ENCODE results near the gene TXN. TPM values are rescaled to one million over a fixed set of nuclear protein-coding genes. Genes with fewer than 3 reads are reported as not detected.

Gene TXN
- total RNA-seq = 104 and 341 TPM in 2 replicates

GRCh38 chr9:110256380-110257096 lies at the start of gene TXN:
TSS of gene TXN (minus strand) at chr9:110256507. CDS start at chr9:110256435, 72 bp downstream.
- peak; percentile 75 for DNase-seq (ENCODE audit: low read depth)

DNA sequence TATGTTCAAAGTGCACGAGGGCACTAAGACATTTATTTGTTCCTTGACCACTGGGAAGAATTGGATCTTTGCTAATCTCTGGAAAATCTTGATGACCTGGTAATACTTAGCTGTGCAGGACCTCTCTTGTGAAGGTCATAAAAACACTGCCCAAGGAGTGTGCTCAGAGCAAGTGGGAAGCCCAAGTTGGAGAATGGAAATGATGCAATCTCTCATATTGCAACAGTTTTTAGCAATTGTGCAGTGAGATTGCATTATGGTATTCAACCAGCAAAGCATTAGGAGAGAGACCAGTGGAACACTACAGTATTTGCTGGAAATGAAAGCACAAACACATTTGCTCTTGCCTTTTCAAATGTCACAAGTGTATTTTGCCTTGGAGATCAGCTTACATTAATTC lies 46.8 kb upstream of the TXN start:
- DNase-seq (ENCODE audit: low read depth) = peak; percentile 58

DNA sequence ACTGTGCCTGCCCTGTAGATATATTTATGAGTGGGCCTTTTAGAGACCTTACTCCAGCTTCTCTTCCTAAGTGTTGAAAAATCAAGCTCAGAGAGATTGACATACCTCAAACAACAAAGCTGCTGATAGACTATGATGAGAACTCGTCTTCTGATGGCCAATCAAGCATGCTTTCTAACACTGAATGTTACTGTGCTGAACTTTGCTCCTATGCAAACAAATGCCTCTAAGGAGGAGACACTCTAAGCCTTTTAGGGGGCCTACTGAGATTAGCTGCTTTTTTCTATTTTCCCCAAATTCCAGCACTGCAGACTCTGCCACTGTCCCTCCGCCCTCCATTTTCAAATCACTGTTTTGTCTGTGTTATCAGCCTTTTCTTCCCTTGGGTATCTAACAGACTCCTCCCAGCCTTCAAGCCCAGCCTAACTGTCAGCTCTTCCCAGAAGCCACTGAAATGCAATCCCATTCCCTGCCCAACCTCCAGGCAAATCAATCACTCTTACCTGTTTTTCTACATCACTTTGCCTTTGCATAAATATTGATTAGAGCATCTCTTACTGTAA lies 41.8 kb upstream of the TXN start:
- DNase-seq (ENCODE audit: low read depth) = no peak

DNA sequence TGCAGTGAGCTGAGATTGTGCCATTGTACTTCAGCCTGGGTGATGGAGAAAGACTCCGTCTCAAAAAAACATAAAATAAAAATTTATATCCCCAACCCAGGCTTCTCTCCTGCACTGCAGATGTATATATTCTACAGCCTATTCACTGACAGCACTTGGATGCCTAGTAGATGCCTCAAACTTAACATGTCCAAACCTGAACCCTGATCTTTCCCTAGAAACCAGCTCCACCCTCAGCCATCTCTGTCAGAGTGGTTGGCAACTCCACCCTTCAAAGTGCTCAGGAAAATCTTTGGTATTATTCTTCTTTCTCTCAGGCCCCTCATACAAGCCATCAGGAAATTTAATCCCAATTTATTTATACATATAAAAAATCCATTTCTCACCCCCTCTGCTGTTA lies 36.9 kb upstream of the TXN start:
- no peak for DNase-seq (ENCODE audit: low read depth)

GRCh38 chr9:110291921-110292557 lies 35.7 kb upstream of the TXN start:
- no peak for DNase-seq (ENCODE audit: low read depth)

GRCh38 chr9:110290001-110290400 lies 33.7 kb upstream of the TXN start:
- no peak for DNase-seq (ENCODE audit: low read depth)

- no peak for DNase-seq (ENCODE audit: low read depth)
Observed at GRCh38 chr9:110288503-110288902, 32.2 kb upstream of the TXN start.

DNA sequence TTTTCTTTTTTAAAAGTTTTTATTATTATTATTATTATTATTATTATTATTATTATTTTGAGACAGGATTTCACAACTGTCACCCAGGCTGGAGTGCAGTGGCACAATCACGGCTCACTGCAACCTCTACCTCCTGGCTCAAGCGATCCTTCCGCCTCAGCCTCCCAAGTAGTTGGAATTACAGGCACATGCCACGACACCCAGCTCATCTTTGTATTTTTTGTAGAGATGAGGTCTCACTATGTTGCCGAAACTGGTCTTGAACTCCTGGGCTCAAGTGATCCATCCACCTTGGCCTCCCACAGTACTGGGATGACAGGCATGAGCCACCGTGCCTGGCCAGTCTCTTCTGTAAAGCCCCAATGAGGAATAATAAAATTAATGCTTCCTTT lies 31.0 kb upstream of the TXN start:
- DNase-seq (ENCODE audit: low read depth) = no peak

DNA sequence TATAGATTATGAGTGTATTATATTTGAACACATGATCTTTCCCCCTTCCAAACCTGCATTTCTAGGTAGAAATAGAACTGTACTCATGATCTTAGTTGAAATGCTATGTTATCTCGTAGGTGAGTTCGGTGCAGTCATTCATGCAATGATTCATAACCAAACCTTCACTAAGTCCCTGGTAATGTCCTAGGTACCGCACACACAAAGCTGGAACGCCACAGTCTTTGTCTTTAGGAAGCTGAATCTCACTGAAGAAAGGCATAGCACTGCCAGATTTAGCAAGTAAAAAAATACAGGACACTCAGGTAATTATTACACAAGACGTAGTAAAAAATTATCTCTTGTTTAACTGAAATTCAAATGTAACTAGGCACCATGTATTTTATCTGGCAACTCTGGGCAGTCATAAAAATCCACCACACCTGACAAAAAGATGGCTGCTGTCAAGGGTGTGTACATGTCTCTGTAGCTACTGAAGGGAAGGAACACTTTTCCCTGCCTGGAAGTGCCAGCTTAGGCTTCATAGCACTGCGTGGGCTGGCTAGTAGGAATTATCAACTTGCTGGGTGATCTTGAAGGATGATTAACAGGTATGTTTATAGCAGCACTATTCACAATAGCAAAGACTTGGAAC lies 28.0 kb upstream of the TXN start:
- peak; percentile 45 for DNase-seq (ENCODE audit: low read depth)

GRCh38 chr9:110283751-110284150 lies 27.4 kb upstream of the TXN start:
- DNase-seq (ENCODE audit: low read depth) = peak; percentile 69

DNA sequence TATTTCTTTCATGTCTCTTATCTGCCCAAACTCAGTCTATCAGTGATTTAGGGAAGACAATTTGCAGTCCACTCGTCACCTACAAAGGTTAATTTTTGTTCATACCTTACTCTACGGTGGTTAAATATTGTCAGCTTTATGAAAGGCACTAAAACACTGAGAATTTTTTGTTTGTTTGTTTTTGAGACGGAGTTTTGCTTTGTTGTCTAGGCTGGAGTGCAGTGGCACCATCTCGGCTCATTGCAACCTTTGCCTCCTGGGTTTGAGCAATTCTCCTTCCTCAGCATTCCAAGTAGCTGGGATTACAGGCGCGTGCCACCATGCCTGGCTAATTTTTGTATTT lies 26.4 kb upstream of the TXN start:
- peak; percentile 35 for DNase-seq (ENCODE audit: low read depth)

DNA sequence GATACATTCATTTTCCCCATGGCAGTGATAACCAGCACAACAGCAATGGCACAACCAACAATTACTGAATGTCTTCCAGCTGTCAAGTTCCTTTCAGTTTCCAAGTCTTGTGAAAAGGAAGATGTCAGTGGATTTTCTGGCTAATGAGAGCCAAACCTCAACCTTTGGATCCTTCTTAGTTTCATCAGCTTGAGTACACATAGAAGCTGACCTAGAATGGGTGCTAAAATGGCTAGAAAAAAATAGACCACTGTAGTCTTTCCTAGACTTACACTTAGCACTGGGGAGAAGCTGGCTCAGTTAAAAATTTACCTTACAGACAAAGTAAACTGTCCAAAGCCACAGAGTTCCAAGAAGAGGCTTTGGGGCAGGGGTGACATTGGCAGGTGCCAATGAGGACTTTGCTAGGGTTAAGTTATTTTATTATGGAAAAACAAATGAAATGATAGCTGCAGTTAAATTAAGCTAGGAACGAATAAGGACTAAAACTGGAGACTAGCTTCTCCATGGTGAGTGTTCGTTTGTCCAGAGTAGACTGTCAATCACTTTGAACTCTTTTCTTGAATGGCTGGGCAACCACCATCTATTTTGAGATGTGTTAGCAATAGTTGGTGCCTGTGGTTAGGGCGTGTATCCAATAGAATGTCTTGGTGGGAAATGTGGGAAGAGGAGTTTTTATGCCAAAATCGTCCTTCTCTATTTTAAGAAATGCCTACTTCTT lies 25.9 kb upstream of the TXN start:
- peak; percentile 71 for DNase-seq (ENCODE audit: low read depth)

DNA sequence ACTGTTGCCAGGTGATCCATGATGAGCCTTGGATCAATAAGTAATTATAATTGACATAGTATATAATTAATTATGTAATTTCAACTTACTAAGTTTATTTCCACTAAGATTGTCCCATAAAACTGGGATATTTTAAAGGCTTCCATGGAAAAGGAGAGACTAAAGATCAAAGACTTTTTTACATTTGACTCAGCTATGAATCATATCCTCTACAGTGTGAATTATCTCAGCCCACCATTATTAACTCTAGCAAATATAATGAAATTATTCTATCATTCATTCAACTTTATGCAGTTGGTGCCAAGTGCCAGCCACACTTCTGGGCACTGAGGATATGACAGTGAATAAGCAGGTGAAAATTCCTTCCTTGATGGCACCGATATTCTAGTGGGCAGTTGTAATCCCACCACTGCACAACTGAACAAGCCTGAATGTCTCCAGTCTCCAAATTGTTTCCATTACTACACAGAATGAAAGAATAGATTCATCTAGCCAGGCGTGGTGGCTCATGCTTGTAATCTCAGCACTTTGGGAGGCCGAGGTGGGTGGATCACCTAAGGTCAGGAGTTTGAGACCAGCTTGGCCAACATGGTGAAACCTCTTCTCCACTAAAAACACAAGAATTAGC lies 21.9 kb upstream of the TXN start:
- peak; percentile 33 for DNase-seq (ENCODE audit: low read depth)

DNA sequence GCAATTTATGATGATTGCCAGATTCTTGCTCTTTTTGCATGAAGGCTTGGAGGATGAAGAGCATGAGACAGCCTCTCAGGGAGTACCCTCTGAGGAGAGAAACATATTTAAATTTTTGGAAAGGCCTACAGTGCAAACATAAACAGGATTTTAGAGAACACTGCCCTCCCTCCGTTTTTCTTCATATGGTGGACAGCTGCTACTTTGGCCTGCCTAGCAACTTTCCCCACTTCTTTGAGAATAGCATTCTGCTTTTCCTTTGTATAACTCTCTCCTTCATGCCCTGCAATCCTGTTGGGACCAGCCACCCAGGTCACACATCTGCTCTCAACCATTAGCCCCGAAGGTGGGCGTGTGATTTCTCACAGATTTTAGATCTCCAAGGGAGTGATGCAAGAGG lies 20.5 kb upstream of the TXN start:
- DNase-seq (ENCODE audit: low read depth) = no peak

GRCh38 chr9:110270211-110270995 lies 14.1 kb upstream of the TXN start:
- no peak for DNase-seq (ENCODE audit: low read depth)

DNA sequence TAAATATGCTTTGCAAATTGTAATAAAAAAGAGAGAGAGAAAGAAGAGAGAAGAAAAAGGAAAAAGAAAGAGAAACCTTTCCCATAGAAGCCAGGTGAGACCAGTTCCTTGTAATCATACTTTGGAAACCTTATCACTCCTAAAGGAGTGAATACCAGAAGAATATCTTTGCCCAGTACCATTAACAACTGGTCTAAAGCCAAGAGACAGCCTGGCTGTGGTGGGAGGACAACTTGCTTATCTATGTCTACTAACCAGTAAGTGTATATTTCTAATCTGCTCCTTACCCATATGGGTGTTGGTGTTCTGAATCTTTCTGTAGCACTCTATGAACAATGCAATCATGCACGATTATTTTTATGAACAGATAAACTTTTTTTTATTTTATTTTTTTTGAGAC lies 10.5 kb upstream of the TXN start:
- no peak for DNase-seq (ENCODE audit: low read depth)

DNA sequence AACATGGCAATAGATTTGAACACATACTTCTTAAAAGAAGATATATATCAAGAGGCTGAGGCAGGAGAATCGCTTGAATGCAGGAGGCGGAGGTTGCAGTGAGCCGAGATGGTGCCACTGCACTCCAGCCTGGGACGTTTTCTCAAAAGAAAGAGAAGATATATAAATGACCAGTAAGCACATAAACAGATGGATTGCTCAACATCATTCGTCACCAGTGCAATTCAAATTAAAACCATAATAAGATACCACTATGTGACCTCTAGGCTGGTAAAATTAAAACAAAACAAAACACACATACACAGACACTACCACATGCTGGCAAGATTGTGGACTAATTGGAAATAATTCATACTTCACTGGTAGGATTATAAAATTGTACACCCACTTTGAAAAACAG lies 5.3 kb upstream of the TXN start:
- DNase-seq (ENCODE audit: low read depth) = no peak

GRCh38 chr9:110260911-110261310 lies 4.6 kb upstream of the TXN start:
- no peak for DNase-seq (ENCODE audit: low read depth)

DNA sequence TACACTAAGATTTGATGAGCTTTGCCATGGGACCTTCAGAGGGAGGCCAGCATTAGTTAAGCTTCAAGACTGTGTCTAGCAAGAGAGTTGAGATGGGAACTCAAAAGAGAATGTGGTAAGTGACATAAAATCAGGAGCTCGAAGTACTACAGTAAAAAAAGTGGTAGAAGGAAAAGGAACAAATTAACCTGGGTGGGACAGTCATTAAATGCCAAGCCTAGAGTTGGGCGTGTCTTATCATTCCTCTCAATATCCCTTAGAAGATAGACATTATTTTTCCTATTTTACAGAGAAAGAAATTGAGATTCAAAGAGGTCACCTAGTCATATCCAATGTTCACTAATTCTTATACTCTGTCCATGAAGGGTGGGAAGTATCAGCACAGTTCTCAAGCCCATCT lies 3.3 kb upstream of the TXN start:
- no peak for DNase-seq (ENCODE audit: low read depth)

- no peak for DNase-seq (ENCODE audit: low read depth)
Observed at GRCh38 chr9:110258690-110259091, 2.4 kb upstream of the TXN start.

- DNase-seq (ENCODE audit: low read depth) = no peak
Observed at GRCh38 chr9:110257956-110258355, 1.6 kb upstream of the TXN start.

Measured in renal cortical epithelial cell (primary cell).